Aortic smooth muscle cell (primary cell): ENCODE data around the gene RAB27B. TPM values are rescaled to one million over a fixed set of nuclear protein-coding genes. Genes with fewer than 3 reads are reported as not detected.

Experiments
- total RNA-seq: library from RNA; depleted of rRNA; stranded (reverse); fragments of >200 nt; gene quantifications from 2 replicates; pipeline ENCODE4 v1.2.3, GENCODE V29; 2014

The RAB27B gene, protein sequence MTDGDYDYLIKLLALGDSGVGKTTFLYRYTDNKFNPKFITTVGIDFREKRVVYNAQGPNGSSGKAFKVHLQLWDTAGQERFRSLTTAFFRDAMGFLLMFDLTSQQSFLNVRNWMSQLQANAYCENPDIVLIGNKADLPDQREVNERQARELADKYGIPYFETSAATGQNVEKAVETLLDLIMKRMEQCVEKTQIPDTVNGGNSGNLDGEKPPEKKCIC
- 5.0 and 10.6 TPM in 2 replicates for total RNA-seq

DNA sequence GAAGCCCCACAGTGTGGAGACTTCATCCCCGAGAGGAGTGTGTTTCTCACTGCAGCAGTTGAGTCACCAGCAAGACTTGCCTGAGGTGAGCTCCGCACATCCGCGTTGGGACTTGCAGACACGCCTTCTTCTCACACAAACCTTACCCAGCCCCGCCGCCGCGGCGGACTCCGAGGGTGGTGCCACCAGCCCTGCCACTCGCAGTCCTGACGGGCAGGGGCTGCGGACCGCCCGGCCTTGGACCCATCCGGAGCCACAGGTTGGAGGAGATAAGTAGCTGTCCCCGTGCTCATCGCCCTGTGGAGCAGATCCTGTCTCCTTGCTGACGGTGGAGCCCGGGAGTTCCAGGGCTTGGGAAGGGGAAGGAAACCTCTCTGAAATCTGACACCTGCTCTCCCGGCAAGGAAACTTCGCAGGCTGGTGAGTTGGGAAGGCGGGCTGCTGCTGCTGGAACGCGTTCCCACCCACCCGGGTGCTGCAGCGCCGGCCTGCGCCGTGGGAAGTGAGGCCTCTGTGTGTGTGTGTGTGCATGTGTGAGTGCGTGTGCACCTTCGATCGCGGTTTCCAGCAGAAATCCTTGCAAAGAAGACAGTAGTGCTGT lies at the start of gene RAB27B:
Gene RAB27B, plus strand, starts transcription at position 197 of the 601 bp plus-strand sequence. CDS start 49,109 bp downstream, outside the sequence.

Other genes with a start within 250 kb of the RAB27B start
- not detected in 2 replicates for gene DYNAP, start 237.2 kb upstream of the RAB27B start, total RNA-seq
- gene CCDC68, start 131.0 kb downstream of the RAB27B start, total RNA-seq = 3.9 and 5.8 TPM in 2 replicates